ENCODE data around the gene FLT4. TPM values are rescaled to one million over a fixed set of nuclear protein-coding genes. Genes with fewer than 3 reads are reported as not detected.

Gene FLT4
- 10 to 100 TPM in 1 of 4 donors, 1 to 10 TPM in 3; 5.3 to 16.9 (median 8.6) TPM for total RNA-seq
- polyA plus RNA-seq: 1 to 10 TPM in 1 of 3 donors, under 1 TPM in 2; 0.23 to 6.2 (median 0.60) TPM

DNA sequence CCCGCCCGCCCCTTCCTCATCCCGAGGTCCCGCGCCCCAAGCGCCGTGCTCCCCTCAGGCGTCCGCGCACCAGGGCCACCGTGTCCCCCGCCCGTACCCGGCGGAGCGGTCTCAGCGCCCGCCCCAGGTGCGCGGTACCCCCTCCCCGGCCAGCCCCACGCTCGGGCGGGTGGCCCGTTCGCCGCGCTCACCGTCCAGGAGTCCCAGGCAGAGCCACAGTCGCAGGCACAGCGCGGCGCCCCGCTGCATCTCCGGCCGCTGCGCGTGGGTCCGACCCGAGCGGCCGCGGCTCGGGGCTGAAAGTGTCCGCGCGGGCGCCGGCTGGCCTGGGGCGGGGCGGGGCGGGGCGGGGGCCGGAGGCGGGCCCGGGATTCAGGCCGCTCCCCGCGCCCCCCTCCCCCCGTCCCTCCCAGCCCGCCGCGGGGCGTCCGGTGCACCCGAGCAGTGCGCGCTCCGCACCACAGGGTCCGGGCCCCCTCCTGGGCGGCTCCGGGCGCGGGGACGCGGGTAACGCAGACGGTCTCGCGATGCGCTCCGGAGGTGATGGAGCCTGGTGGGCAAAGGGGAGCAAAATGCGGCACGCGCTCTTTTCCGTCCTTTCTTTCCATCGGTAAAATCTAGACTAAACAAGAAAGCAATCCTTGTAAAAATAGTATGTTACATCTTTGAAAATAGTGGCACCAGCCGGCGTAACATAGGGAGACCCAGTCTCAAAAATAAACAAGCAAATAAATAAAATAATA, at the start of gene FLT4:
TSS of gene FLT4 (minus strand) at position 304 of the 743 bp plus-strand sequence. CDS start at position 249, 55 bp downstream.
- Histone ChIP-seq H3K27me3 (peaks cover 25 to 70% (median 43%) of the 10 kb centered on the region in 3 donors), H3K27ac (no peak within 1 kb of the TSS), H3K9me3 (no peaks in the 10 kb centered on the region), H3K36me3 (no peaks in the 10 kb centered on the region), H3K4me3 (peak within 1 kb of the TSS in 3 of 4 donors; percentile 33 to 50 (median 47)), H3K4me1 (peaks cover 0 to 19% (median 17%) of the 10 kb centered on the region in 4 donors)
- TF ChIP-seq POLR2AphosphoS5 (IDR thresholded peaks at IDR 0.05) (no peak), POLR2A (IDR thresholded peaks at IDR 0.05) (no peak), EP300 (IDR thresholded peaks at IDR 0.05) (no peak)
- TF ChIP-seq, protein P1, sequence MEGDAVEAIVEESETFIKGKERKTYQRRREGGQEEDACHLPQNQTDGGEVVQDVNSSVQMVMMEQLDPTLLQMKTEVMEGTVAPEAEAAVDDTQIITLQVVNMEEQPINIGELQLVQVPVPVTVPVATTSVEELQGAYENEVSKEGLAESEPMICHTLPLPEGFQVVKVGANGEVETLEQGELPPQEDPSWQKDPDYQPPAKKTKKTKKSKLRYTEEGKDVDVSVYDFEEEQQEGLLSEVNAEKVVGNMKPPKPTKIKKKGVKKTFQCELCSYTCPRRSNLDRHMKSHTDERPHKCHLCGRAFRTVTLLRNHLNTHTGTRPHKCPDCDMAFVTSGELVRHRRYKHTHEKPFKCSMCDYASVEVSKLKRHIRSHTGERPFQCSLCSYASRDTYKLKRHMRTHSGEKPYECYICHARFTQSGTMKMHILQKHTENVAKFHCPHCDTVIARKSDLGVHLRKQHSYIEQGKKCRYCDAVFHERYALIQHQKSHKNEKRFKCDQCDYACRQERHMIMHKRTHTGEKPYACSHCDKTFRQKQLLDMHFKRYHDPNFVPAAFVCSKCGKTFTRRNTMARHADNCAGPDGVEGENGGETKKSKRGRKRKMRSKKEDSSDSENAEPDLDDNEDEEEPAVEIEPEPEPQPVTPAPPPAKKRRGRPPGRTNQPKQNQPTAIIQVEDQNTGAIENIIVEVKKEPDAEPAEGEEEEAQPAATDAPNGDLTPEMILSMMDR (IDR thresholded peaks at IDR 0.05): no peak
- 1 to 2% methylated on average over 89 of the region's 89 CpGs for WGBS, 2 donors
- intact Hi-C loops (cut with DNase I): no loop called here
- DNase-seq: no peak

DNA sequence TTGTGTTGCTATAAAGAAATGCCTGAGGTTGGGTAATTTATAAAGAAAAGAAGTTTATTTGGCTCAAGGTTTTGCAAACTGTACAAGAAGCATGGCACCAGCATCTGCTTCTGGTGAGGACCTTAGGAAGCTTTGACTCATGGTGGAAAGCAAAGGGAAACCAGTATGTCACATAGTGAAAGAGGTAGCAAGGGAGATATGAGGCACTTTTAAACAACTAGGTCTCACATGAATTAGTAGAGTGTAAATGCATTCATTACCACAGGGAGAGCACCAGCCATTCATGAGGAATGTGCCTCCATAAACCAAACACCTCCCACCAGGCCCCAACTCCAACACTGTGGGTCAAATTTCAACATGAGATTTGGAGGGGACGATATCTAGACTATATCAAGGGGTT, 49.6 kb upstream of the FLT4 start:
- no peak for TF ChIP-seq EP300 (IDR thresholded peaks at IDR 0.05)
- TF ChIP-seq POLR2AphosphoS5 (IDR thresholded peaks at IDR 0.05): no peak
- TF ChIP-seq, protein P1 (IDR thresholded peaks at IDR 0.05): no peak
- no peak for TF ChIP-seq POLR2A (IDR thresholded peaks at IDR 0.05)
- no peak overlapping the region for H3K27ac ChIP-seq
- H3K4me1 ChIP-seq: no peaks in the 10 kb centered on the region
- intact Hi-C loops (cut with DNase I): no loop called here
- H3K4me3 ChIP-seq: no peak overlapping the region
- peaks cover 0 to 3% (median 0%) of the 10 kb centered on the region in 3 donors for H3K27me3 ChIP-seq
- 77 to 91% methylated on average over 1 of the region's 1 CpG for WGBS, 2 donors
- peaks cover 0 to 7% (median 0%) of the 10 kb centered on the region in 4 donors for H3K9me3 ChIP-seq
- no peaks in the 10 kb centered on the region for H3K36me3 ChIP-seq
- DNase-seq: no peak

DNA sequence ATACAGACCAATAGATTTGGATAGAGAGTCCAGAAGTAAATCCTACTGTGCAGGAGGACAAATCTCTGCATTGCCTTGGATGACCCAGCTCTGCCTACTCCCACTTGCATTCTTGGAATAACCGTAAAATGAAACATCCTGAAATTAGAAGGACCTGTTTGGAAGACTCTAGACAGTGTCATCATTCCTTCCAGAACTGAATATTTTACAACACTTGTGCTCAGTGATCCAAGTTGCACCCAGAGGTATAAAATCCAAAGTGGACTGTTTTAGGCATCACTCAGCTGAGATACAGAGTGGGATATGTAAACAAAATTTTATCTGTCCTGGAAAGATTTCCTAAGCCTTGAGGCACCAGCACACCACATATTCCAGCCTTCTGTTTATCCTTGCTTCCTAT, 46.7 kb upstream of the FLT4 start:
- Histone ChIP-seq H3K9me3 (peaks cover 0 to 7% (median 0%) of the 10 kb centered on the region in 4 donors), H3K36me3 (no peaks in the 10 kb centered on the region), H3K4me1 (no peaks in the 10 kb centered on the region), H3K4me3 (no peak overlapping the region), H3K27me3 (peaks cover 0 to 14% (median 4%) of the 10 kb centered on the region in 3 donors), H3K27ac (no peak overlapping the region)
- DNase-seq: no peak
- intact Hi-C loops (cut with DNase I): no loop called here
- WGBS, 2 donors: 78 to 87% methylated on average over 1 of the region's 1 CpG
- TF ChIP-seq POLR2AphosphoS5 (IDR thresholded peaks at IDR 0.05) (no peak), POLR2A (IDR thresholded peaks at IDR 0.05) (no peak), EP300 (IDR thresholded peaks at IDR 0.05) (no peak)
- TF ChIP-seq, protein P1 (IDR thresholded peaks at IDR 0.05): no peak

DNA sequence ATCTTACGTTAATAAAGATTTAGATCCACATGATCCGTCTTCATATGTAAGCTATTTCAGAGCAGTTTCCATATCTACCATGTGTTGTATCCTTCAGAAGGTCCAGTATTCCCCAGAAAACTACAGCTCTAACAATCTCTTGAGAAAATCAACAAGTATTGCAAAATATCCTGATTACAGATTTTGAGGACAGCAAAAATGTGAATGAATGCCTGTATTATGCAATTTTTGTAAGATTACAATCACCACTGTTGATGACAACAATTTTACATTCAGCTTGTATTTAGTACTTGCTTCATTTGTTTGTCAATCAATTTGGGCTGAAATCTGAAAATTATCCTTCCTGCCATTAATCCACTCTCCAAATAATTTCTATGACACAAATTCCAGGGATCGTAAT, 43.0 kb upstream of the FLT4 start:
- Histone ChIP-seq H3K9me3 (peaks cover 0 to 7% (median 0%) of the 10 kb centered on the region in 4 donors), H3K27ac (no peak overlapping the region), H3K4me1 (no peaks in the 10 kb centered on the region), H3K27me3 (peaks cover 0 to 29% (median 4%) of the 10 kb centered on the region in 3 donors), H3K4me3 (no peak overlapping the region), H3K36me3 (no peaks in the 10 kb centered on the region)
- TF ChIP-seq POLR2A (IDR thresholded peaks at IDR 0.05) (no peak), EP300 (IDR thresholded peaks at IDR 0.05) (no peak), POLR2AphosphoS5 (IDR thresholded peaks at IDR 0.05) (no peak)
- TF ChIP-seq, protein P1 (IDR thresholded peaks at IDR 0.05): no peak
- intact Hi-C loops (cut with DNase I): no loop called here
- no peak for DNase-seq
- WGBS, 2 donors: 59 to 79% methylated on average over 3 of the region's 3 CpGs

Data from sigmoid colon (tissue), 7 donors.